HEK293 (cell line): Measurements from ENCODE around the gene THSD4.

Experiments
- BCL11A ChIP-seq: fragments of 450-650 bp; formaldehyde crosslinking; IDR thresholded peaks from 2 replicates; pipeline ENCODE4 v1.5.1; 2016; ENCODE audit warnings: low read depth, missing biosample characterization, missing genetic modification characterization
- CTCF ChIP-seq: fragments of 450-650 bp; formaldehyde crosslinking; IDR thresholded peaks from 2 replicates; pipeline ENCODE4 v1.5.1; 2016; ENCODE audit warnings: missing biosample characterization, missing genetic modification characterization
- PBX3 ChIP-seq: sonication (generic); formaldehyde crosslinking; IDR thresholded peaks from 2 replicates; pipeline ENCODE4 v1.8.1; 2022; ENCODE audit warnings: mild to moderate bottlenecking, moderate library complexity, missing genetic modification reagents
- WT1 ChIP-seq: fragments of 450-650 bp; formaldehyde crosslinking; IDR thresholded peaks from 2 replicates; pipeline ENCODE4 v1.5.1; 2016; ENCODE audit warnings: missing biosample characterization, missing genetic modification characterization
- YY1 ChIP-seq: fragments of 450-650 bp; formaldehyde crosslinking; IDR thresholded peaks from 2 replicates; pipeline ENCODE4 v1.5.1; 2018; ENCODE audit warnings: missing biosample characterization, missing genetic modification characterization

- TF ChIP-seq WT1 (tag by site-specific recombination) (no peak), BCL11A (tag by site-specific recombination) (no peak), YY1 (tag by site-specific recombination) (no peak), CTCF (no peak), PBX3 (CRISPR knock-in tag) (no peak)
These were observed 269.2 kb downstream of the THSD4 start for GRCh38 chr15:71384501-71384900.
